RWPE1 (cell line): ENCODE measurements around the gene GTF3C1.
"Not testable (repeated sequence)": the region's sequence is repeated elsewhere in the genome, so short reads cannot be mapped to it uniquely, and the experiment has no call there.

Experiments
- CTCF ChIA-PET: fragments of 350-600 bp; sonication (Branson Sonifier 250); formaldehyde crosslinking; extraction: SDS; loops from one replicate; lab custom pipeline; 2021; lab: Yijun Ruan, JAX
- POLR2A ChIA-PET: fragments of 400-600 bp; formaldehyde crosslinking; extraction: SDS; loops from one replicate; lab custom pipeline; 2020; ENCODE audit warnings: antibody characterized with exemption; ENCODE audit not compliant: low non-redundant PET; lab: Yijun Ruan, JAX
- DNase-seq: peaks from one replicate; pipeline ENCODE4 v3.0.0; 2012; ENCODE audit warnings: low spot score
- H3K27ac ChIP-seq: fragments of 450-650 bp; 2 replicates; pipeline ENCODE4 v1.5.1; 2017
- CTCF ChIP-seq: fragments of 450-650 bp; conservative IDR thresholded peaks from 2 replicates; pipeline ENCODE4 v1.5.1; 2017; ENCODE audit warnings: low read depth, mild to moderate bottlenecking

The GTF3C1 gene

GRCh38 chr16:27582883-27583282, 33.2 kb upstream of the GTF3C1 start:
- no peak overlapping the region for H3K27ac ChIP-seq
- TF ChIP-seq CTCF = no peak
- POLR2A ChIA-PET = no interaction called here
- no peak for DNase-seq
- CTCF ChIA-PET = no interaction called here

GRCh38 chr16:27579087-27579980, 29.6 kb upstream of the GTF3C1 start:
- peak; percentile 19 for DNase-seq
- H3K27ac ChIP-seq = peak overlapping the region; percentile 96
- ChIA-PET CTCF (interaction anchor here (0.6 kb wide), 1 partner anchor 16 kb away, joined by 5 read pairs; no protein-coding TSS in a partner anchor), POLR2A (no interaction called here)
- TF ChIP-seq CTCF = no peak

- H3K27ac ChIP-seq = peak overlapping the region; percentile 96
- ChIA-PET POLR2A (no interaction called here), CTCF (interaction anchor here (0.7 kb wide), 1 partner anchor 515 kb away, joined by 3 read pairs; no protein-coding TSS in a partner anchor)
- no peak for TF ChIP-seq CTCF
- DNase-seq = no peak
These were observed 27.0 kb upstream of the GTF3C1 start for GRCh38 chr16:27576729-27577128.

GRCh38 chr16:27572711-27573110, 23.0 kb upstream of the GTF3C1 start:
- POLR2A ChIA-PET = no interaction called here
- TF ChIP-seq CTCF = no peak
- CTCF ChIA-PET = no interaction called here
- peak overlapping the region; percentile 38; the same call in 1 of the 2 replicates for H3K27ac ChIP-seq
- DNase-seq = no peak

GRCh38 chr16:27571433-27572326, 22.0 kb upstream of the GTF3C1 start:
- CTCF ChIA-PET = interaction anchor here (0.6 to 0.8 kb wide), 3 partner anchors 69 to 171 kb away, joined by 3 read pairs; no protein-coding TSS in a partner anchor
- POLR2A ChIA-PET = no interaction called here
- DNase-seq = no peak
- peak overlapping the region; percentile 38 for H3K27ac ChIP-seq
- no peak for TF ChIP-seq CTCF

GRCh38 chr16:27570986-27571385, 21.3 kb upstream of the GTF3C1 start:
- CTCF ChIA-PET = interaction anchor here (0.6 to 0.7 kb wide), 3 partner anchors 42 to 100 kb away, joined by 3 read pairs; no protein-coding TSS in a partner anchor
- DNase-seq, H3K27ac ChIP-seq, POLR2A ChIA-PET: not testable (repeated sequence)
